Neural progenitor cell (in vitro differentiated cells): ENCODE data around the gene TAGLN. TPM values are rescaled to one million over a fixed set of nuclear protein-coding genes. Genes with fewer than 3 reads are reported as not detected.
A peak's percentile ranks its signal among the peaks of the same experiment; 100 is the strongest.
"Not testable (repeated sequence)": the region's sequence is repeated elsewhere in the genome, so short reads cannot be mapped to it uniquely, and the experiment has no call there.

Source experiments
- DNase-seq: peaks from one replicate; pipeline ENCODE4 v3.0.0-alpha.2; 2016; ENCODE audit warnings: low spot score
- H2AFZ ChIP-seq: fragments of 200-600 bp; sonication (generic); replicated peaks from 2 replicates; pipeline ENCODE4 v1.6.1; 2016; ENCODE audit warnings: antibody characterized with exemption
- H3F3A ChIP-seq: fragments of 200-600 bp; sonication (generic); 2 replicates; pipeline ENCODE4 v1.6.1; 2016; ENCODE audit warnings: antibody characterized with exemption, low read depth
- H3K27ac ChIP-seq: fragments of 200-600 bp; sonication (generic); 2 replicates; pipeline ENCODE4 v1.5.1; 2016; ENCODE audit warnings: mild to moderate bottlenecking
- H3K27me3 ChIP-seq: fragments of 200-600 bp; sonication (generic); 2 replicates; pipeline ENCODE4 v1.6.1; 2016; ENCODE audit warnings: mild to moderate bottlenecking, moderate library complexity
- H3K36me3 ChIP-seq: fragments of 200-600 bp; sonication (generic); 2 replicates; pipeline ENCODE4 v1.5.1; 2016
- H3K4me1 ChIP-seq: fragments of 200-600 bp; sonication (generic); 2 replicates; pipeline ENCODE4 v1.6.1; 2016; ENCODE audit warnings: mixed run types
- H3K4me2 ChIP-seq: fragments of 200-600 bp; sonication (generic); 2 replicates; pipeline ENCODE4 v1.6.1; 2016
- H3K4me3 ChIP-seq: fragments of 200-600 bp; sonication (generic); 2 replicates; pipeline ENCODE4 v1.5.1; 2016
- H3K79me2 ChIP-seq: fragments of 200-600 bp; sonication (generic); 2 replicates; pipeline ENCODE4 v1.6.1; 2016; ENCODE audit warnings: low read depth
- H3K9ac ChIP-seq: fragments of 200-600 bp; sonication (generic); 2 replicates; pipeline ENCODE4 v1.6.1; 2016
- H3K9me3 ChIP-seq: fragments of 200-600 bp; sonication (generic); 2 replicates; pipeline ENCODE4 v1.5.1; 2016; ENCODE audit warnings: low read depth
- H4K20me1 ChIP-seq: fragments of 200-600 bp; sonication (generic); 2 replicates; pipeline ENCODE4 v1.6.1; 2016; ENCODE audit warnings: low read depth
- H3K27ac Mint-ChIP-seq: 3 replicates; pipeline ENCODE4 v1.8.0; 2021; ENCODE audit warnings: mixed read lengths
- H3K27me3 Mint-ChIP-seq: 2 replicates; pipeline ENCODE4 v1.8.0; 2022; ENCODE audit warnings: low read depth, mild to moderate bottlenecking, inconsistent platforms, moderate library complexity, mixed read lengths; ENCODE audit not compliant: insufficient read depth
- H3K36me3 Mint-ChIP-seq: 3 replicates; pipeline ENCODE4 v1.8.0; 2021; ENCODE audit warnings: mixed read lengths
- H3K4me1 Mint-ChIP-seq: 3 replicates; pipeline ENCODE4 v1.8.0; 2021; ENCODE audit warnings: mixed read lengths
- H3K4me3 Mint-ChIP-seq: 3 replicates; pipeline ENCODE4 v1.8.0; 2021; ENCODE audit warnings: mild to moderate bottlenecking, moderate library complexity, mixed read lengths
- H3K9me3 Mint-ChIP-seq: 3 replicates; pipeline ENCODE4 v1.8.0; 2020; ENCODE audit warnings: mixed read lengths
- EZH2 ChIP-seq: fragments of 200-600 bp; sonication (generic); IDR thresholded peaks from 2 replicates; pipeline ENCODE4 v1.6.1; 2017; ENCODE audit warnings: antibody characterized with exemption, mild to moderate bottlenecking, moderate library complexity
- EZH2phosphoT487 ChIP-seq: fragments of 200-600 bp; sonication (generic); IDR thresholded peaks from 2 replicates; pipeline ENCODE4 v1.6.1; 2017; ENCODE audit warnings: antibody characterized with exemption
- total RNA-seq: library from RNA; depleted of rRNA; stranded (reverse); fragments of >200 nt; gene quantifications from 2 replicates; pipeline ENCODE4 v1.2.3, GENCODE V29; 2015; ENCODE audit warnings: low replicate concordance
- TF ChIP-seq, protein P1 (sequence below): fragments of 200-600 bp; sonication (generic); IDR thresholded peaks from 2 replicates; pipeline ENCODE4 v1.5.1; 2017; ENCODE audit warnings: antibody characterized with exemption, mild to moderate bottlenecking

Gene TAGLN
- total RNA-seq, 1 donor from 2014 or later, result 24.5 TPM

DNA sequence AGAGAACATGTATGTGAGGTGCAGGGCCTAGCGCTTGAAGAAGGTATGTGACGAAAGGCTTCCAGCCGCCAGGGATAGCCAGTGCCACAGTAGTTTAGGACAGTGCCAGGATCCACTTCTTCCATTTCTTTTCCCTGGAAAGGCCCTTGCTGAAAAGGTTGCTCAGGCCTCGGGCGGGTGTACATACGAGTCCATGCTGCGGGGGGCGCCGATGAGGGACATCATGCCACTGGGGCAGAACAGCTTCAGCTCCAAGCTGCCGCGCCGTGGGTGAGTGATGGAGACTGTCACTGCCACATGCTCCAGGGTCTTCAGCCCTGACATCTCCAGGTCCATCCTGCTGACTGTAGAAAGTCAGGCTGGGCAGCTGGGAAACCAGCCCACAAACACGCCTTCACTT, 9.5 kb downstream of the TAGLN start:
- H3K4me3 Mint-ChIP-seq, H3K27me3 Mint-ChIP-seq, DNase-seq, H4K20me1 ChIP-seq, H3K4me1 ChIP-seq, H3K4me2 ChIP-seq, H3K9ac ChIP-seq, H3K27me3 ChIP-seq, H3K27ac ChIP-seq, H2AFZ ChIP-seq, H3K79me2 ChIP-seq, H3K9me3 Mint-ChIP-seq, H3F3A ChIP-seq, H3K27ac Mint-ChIP-seq, H3K4me3 ChIP-seq, H3K36me3 ChIP-seq, H3K4me1 Mint-ChIP-seq, H3K9me3 ChIP-seq: not testable (repeated sequence)
- TF ChIP-seq, protein P1, sequence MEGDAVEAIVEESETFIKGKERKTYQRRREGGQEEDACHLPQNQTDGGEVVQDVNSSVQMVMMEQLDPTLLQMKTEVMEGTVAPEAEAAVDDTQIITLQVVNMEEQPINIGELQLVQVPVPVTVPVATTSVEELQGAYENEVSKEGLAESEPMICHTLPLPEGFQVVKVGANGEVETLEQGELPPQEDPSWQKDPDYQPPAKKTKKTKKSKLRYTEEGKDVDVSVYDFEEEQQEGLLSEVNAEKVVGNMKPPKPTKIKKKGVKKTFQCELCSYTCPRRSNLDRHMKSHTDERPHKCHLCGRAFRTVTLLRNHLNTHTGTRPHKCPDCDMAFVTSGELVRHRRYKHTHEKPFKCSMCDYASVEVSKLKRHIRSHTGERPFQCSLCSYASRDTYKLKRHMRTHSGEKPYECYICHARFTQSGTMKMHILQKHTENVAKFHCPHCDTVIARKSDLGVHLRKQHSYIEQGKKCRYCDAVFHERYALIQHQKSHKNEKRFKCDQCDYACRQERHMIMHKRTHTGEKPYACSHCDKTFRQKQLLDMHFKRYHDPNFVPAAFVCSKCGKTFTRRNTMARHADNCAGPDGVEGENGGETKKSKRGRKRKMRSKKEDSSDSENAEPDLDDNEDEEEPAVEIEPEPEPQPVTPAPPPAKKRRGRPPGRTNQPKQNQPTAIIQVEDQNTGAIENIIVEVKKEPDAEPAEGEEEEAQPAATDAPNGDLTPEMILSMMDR, result peak; percentile 5
- H3K36me3 Mint-ChIP-seq, result peaks cover 15% of the 10 kb centered on the region

GRCh38 chr11:117209351-117210125, 10.4 kb downstream of the TAGLN start:
- not testable (repeated sequence) for H3F3A ChIP-seq, H3K4me3 Mint-ChIP-seq, H3K9me3 Mint-ChIP-seq, H3K79me2 ChIP-seq, H3K36me3 ChIP-seq, H3K4me1 Mint-ChIP-seq, H2AFZ ChIP-seq, H3K4me1 ChIP-seq, H3K27ac ChIP-seq, H3K4me2 ChIP-seq, H3K9ac ChIP-seq, H4K20me1 ChIP-seq, H3K27ac Mint-ChIP-seq, H3K27me3 ChIP-seq, H3K4me3 ChIP-seq, DNase-seq, H3K9me3 ChIP-seq, H3K27me3 Mint-ChIP-seq
- H3K36me3 Mint-ChIP-seq, result peaks cover 12% of the 10 kb centered on the region

DNA sequence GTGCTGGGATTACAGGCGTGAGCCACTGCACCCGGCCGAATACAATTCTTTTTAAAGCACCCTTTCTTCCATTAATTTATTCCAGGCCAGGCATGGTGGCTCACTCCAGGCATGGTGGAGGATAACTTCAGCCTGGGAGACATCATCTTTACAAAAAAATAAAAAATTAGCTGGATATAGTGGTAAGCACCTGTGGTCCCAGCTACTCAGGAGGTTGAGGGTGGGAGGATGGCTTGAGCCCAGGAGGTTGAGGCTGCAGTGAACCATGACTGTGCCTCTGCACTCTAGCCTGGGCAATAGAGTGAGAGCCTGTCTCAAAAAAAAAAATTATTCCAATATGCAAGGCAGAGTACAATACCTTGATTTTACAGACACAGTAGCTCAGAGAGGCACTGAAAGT, 11.4 kb downstream of the TAGLN start:
- H3K36me3 Mint-ChIP-seq, result peaks cover 4% of the 10 kb centered on the region
- no peaks in the 10 kb centered on the region for H4K20me1 ChIP-seq

DNA sequence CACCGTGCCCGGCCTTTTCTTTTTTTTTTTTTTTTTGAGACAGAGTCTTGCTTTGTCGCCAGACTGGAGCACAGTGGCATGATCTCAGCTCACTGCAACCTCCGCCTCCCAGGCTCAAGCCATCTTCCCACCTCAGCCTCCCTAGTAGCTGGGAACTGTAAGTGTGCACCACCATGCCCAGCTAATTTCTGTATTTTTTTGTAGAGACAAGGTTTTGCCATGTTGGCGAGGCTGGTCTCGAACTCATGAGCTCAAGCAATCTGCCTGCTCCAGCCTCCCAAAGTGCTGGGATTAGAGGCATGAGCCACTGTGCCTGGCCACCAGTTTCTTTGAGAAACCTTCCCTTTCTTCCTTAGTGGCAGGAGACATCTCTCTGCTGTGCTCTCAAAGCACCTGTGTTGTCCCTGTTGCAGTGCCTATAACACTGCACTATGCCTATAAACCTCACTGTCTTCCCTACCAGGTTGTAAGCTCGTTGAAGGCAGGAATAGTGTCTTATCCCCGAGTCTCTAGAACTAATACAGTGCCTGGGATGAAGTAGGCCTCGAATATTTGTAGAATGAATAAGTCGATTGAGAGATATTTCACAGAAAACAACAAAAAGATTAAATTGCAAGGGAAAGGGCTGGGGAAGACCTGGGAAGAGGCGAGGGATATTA, 13.7 kb downstream of the TAGLN start:
- Histone ChIP-seq H3K4me3 (no peak overlapping the region), H4K20me1 (no peaks in the 10 kb centered on the region), H3K4me1 (peaks cover 8% of the 10 kb centered on the region), H3K27ac (no peak overlapping the region), H3K27me3 (no peaks in the 10 kb centered on the region), H3K79me2 (no peaks in the 10 kb centered on the region), H3K4me2 (no peak overlapping the region), H2AFZ (no peak overlapping the region), H3K9ac (no peak overlapping the region), H3K9me3 (no peaks in the 10 kb centered on the region), H3F3A (peaks cover 10% of the 10 kb centered on the region), H3K36me3 (no peaks in the 10 kb centered on the region)
- Mint-ChIP-seq H3K4me3 (no peak overlapping the region), H3K9me3 (no peaks in the 10 kb centered on the region), H3K4me1 (peaks cover 11% of the 10 kb centered on the region), H3K36me3 (peaks cover 4% of the 10 kb centered on the region), H3K27ac (no peak overlapping the region), H3K27me3 (peaks cover 2% of the 10 kb centered on the region)
- no peak for TF ChIP-seq EZH2phosphoT487
- no peak for TF ChIP-seq EZH2
- TF ChIP-seq, protein P1, result no peak
- DNase-seq, result no peak

More for the DNA sequence above, 11.4 kb downstream of the TAGLN start:
- no peak for DNase-seq
- H3K9ac ChIP-seq, result no peak overlapping the region
- no peaks in the 10 kb centered on the region for H3K9me3 Mint-ChIP-seq
- peaks cover 2% of the 10 kb centered on the region for H3K27me3 Mint-ChIP-seq
- no peaks in the 10 kb centered on the region for H3K36me3 ChIP-seq
- no peak overlapping the region for H3K27ac Mint-ChIP-seq
- H3K4me1 Mint-ChIP-seq, result peaks cover 11% of the 10 kb centered on the region
- H3F3A ChIP-seq, result peaks cover 10% of the 10 kb centered on the region
- H3K4me1 ChIP-seq, result peaks cover 8% of the 10 kb centered on the region
- H3K27ac ChIP-seq, result no peak overlapping the region
- no peaks in the 10 kb centered on the region for H3K27me3 ChIP-seq
- TF ChIP-seq EZH2phosphoT487 (no peak), EZH2 (no peak)
- TF ChIP-seq, protein P1, result no peak
- no peak overlapping the region for H3K4me3 ChIP-seq
- no peaks in the 10 kb centered on the region for H3K9me3 ChIP-seq
- no peaks in the 10 kb centered on the region for H3K79me2 ChIP-seq
- no peak overlapping the region for H3K4me2 ChIP-seq
- H2AFZ ChIP-seq, result no peak overlapping the region
- no peak overlapping the region for H3K4me3 Mint-ChIP-seq
